HepG2 (cell line): ENCODE measurements around the gene SOX5. TPM values are rescaled to one million over a fixed set of nuclear protein-coding genes. Genes with fewer than 3 reads are reported as not detected.

Experiments used
- ATAC-seq: fragments of 200-7000 bp; cut with Tn5 transposase; 3 replicates; pipeline ENCODE4 v1.9.1; 2020; ENCODE audit warnings: mild to moderate bottlenecking, moderate library complexity
- BruUV-seq: library from RNA; stranded (reverse); fragments of 400-500 nt; replicated peaks from 2 replicates; lab custom pipeline; 2021; lab: Mats Ljungman, UMichigan
- CTCF ChIA-PET: fragments of 300-600 bp; formaldehyde crosslinking; extraction: SDS; loops from one replicate; lab custom pipeline; 2021; ENCODE audit warnings: low total read pairs, inconsistent platforms, low intra/inter-chr PET ratio; lab: Yijun Ruan, JAX
- POLR2A ChIA-PET: fragments of 350-600 bp; sonication (Branson Sonifier 250); formaldehyde crosslinking; loops from one replicate; lab custom pipeline; 2020; ENCODE audit warnings: antibody characterized with exemption, inconsistent platforms; lab: Yijun Ruan, JAX
- DNase-seq: peaks from one replicate; pipeline ENCODE4 v3.0.0-alpha.2; 2015; ENCODE audit warnings: low spot score
- FAIRE-seq: peaks from 3 replicates; lab custom pipeline; 2011; peaks lifted over from hg19 to GRCh38; lab: Jason Lieb, UNC
- H2AFZ ChIP-seq: one replicate; pipeline ENCODE4 v1.6.1; 2011; ENCODE audit warnings: low read length, inconsistent platforms
- H3K27ac ChIP-seq: fragments of 300-600 bp; 3 replicates; pipeline ENCODE4 v1.8.0; 2011; ENCODE audit warnings: mixed run types, mild to moderate bottlenecking, mixed read lengths, low read length, inconsistent platforms; ENCODE audit not compliant: insufficient read depth; ENCODE audit errors: extremely low read length
- H3K27me3 ChIP-seq, 2 experiments: fragments of 200-600 bp in 1 of 2; 2 replicates in 1 of 2; 3 replicates in 1 of 2; pipeline versions ENCODE4 v1.6.0 to v1.8.0; 2011; ENCODE audit warnings: low read length in 2 of 2, mild to moderate bottlenecking in 2 of 2, moderate library complexity in 2 of 2, inconsistent platforms in 1 of 2; ENCODE audit not compliant: insufficient read depth in 2 of 2, control insufficient read depth in 1 of 2
- H3K36me3 ChIP-seq, 2 experiments: fragments of 200-600 bp in 1 of 2; replicated peaks in 1 of 2; 2 replicates in 1 of 2; 3 replicates in 1 of 2; pipeline versions ENCODE4 v1.5.1 to v1.8.0; 2011; ENCODE audit warnings: low read length in 2 of 2, inconsistent platforms in 1 of 2; ENCODE audit not compliant: insufficient read depth in 2 of 2, control insufficient read depth in 1 of 2
- H3K4me1 ChIP-seq: 2 replicates; pipeline ENCODE4 v1.5.1; 2012; ENCODE audit warnings: low read length, inconsistent platforms; ENCODE audit not compliant: insufficient read depth
- H3K4me2 ChIP-seq: 2 replicates; pipeline ENCODE4 v1.6.0; 2011; ENCODE audit warnings: low read depth, low read length, inconsistent platforms
- H3K4me3 ChIP-seq, 3 experiments: fragments of 200-600 bp in 1 of 3; sonication (generic), shearing (Covaris generic) in 1 of 3; replicated peaks in 1 of 3; 2 replicates each; pipeline ENCODE4 v1.5.1; 2011 to 2016; ENCODE audit warnings: low read length in 3 of 3, inconsistent platforms in 2 of 3, low read depth in 2 of 3, mild to moderate bottlenecking in 2 of 3, control low read depth in 1 of 3, mixed read lengths in 1 of 3; ENCODE audit not compliant: insufficient read depth in 1 of 3
- H3K79me2 ChIP-seq: one replicate; pipeline ENCODE4 v1.6.1; 2011; ENCODE audit warnings: low read length, inconsistent platforms; ENCODE audit not compliant: insufficient read depth
- H3K9ac ChIP-seq: 2 replicates; pipeline ENCODE4 v1.6.0; 2011; ENCODE audit warnings: mild to moderate bottlenecking, low read depth, low read length, inconsistent platforms; ENCODE audit not compliant: insufficient read depth
- H3K9me3 ChIP-seq: 2 replicates; pipeline ENCODE4 v1.5.1; 2012; ENCODE audit warnings: mild to moderate bottlenecking, low read length
- H4K20me1 ChIP-seq: 2 replicates; pipeline ENCODE4 v1.6.0; 2011; ENCODE audit warnings: inconsistent platforms, mild to moderate bottlenecking, low read length, moderate library complexity; ENCODE audit not compliant: insufficient read depth
- GLI4 ChIP-seq: sonication (generic); formaldehyde crosslinking; IDR thresholded peaks from 2 replicates; pipeline ENCODE4 v1.5.1; 2020; ENCODE audit warnings: missing genetic modification reagents, mild to moderate bottlenecking, moderate library complexity, borderline replicate concordance
- TBP ChIP-seq: sonication (generic); formaldehyde crosslinking; IDR thresholded peaks from 2 replicates; pipeline ENCODE4 v1.5.0; 2020; ENCODE audit warnings: missing genetic modification reagents
- ZMAT5 ChIP-seq: sonication (generic); formaldehyde crosslinking; IDR thresholded peaks from 2 replicates; pipeline ENCODE4 v1.5.0; 2020; ENCODE audit warnings: mild to moderate bottlenecking, low read depth, missing genetic modification reagents, borderline replicate concordance
- ZNF260 ChIP-seq: sonication (generic); formaldehyde crosslinking; IDR thresholded peaks from 2 replicates; pipeline ENCODE4 v1.4.0; 2020; ENCODE audit warnings: missing genetic modification reagents, low read depth, mild to moderate bottlenecking, borderline replicate concordance
- ZNF354B ChIP-seq: sonication (generic); formaldehyde crosslinking; IDR thresholded peaks from 2 replicates; pipeline ENCODE4 v1.8.0; 2022; ENCODE audit warnings: mild to moderate bottlenecking, missing genetic modification reagents
- WGBS: methylation state at CpG from one replicate; pipeline ENCODE4 v1.1.6; 2017; ENCODE audit warnings: low lambda C conversion rate; 5-methylcytosine and 5-hydroxymethylcytosine counted together
- in situ Hi-C: cut with HindIII; loops from 2 replicates; pipeline ENCODE4 v1.10.0; 2017; ENCODE audit warnings: low pct_unique_long_range_greater_than_20kb; ENCODE audit not compliant: extremely low pct_ligation_motif_present
- intact Hi-C: fragments of 100-400 bp; cut with micrococcal nuclease; formaldehyde crosslinking; loops from one replicate; pipeline ENCODE4 v1.10.0; 2022; ENCODE audit not compliant: unreplicated experiment
- polyA plus RNA-seq, 8 experiments: library from polyadenylated mRNA; depleted of rRNA in 3 of 8; stranded (reverse) in 7 of 8; unstranded in 1 of 8; fragments of >200 nt; fragmentation: Illumina TruSeq in 4 of 8; extraction: Trizol in 4 of 8; gene quantifications; 2 replicates each; pipeline versions ENCODE4 v1.2.1 to v1.2.3, GENCODE V29; 2011 to 2016; ENCODE audit warnings: low read depth in 4 of 8, missing spikeins in 1 of 8, mixed read lengths in 1 of 8; ENCODE audit not compliant: insufficient read depth in 1 of 8
- total RNA-seq, 5 experiments: library from RNA; depleted of rRNA; stranded (reverse); fragments of >200 nt; fragmentation: Illumina TruSeq; extraction: Trizol; gene quantifications; 2 replicates each; pipeline ENCODE4 v1.2.3, GENCODE V29; 2016; ENCODE audit warnings: low read depth in 1 of 5
- TF ChIP-seq, protein P1 (sequence below): sonication (generic); formaldehyde crosslinking; IDR thresholded peaks from 2 replicates; pipeline ENCODE4 v1.4.0; 2020; ENCODE audit warnings: missing genetic modification reagents
- TF ChIP-seq, protein P2 (sequence below): IDR thresholded peaks from 2 replicates; pipeline ENCODE4 v1.6.1; 2016; ENCODE audit warnings: missing biosample characterization, missing genetic modification reagents, low read depth

The SOX5 gene
- total and polyA plus RNA-seq, 2 of the 13 experiments (the other 11 are each of a cell fraction or from before 2014, with no cell fraction given) = 18.5 to 76.4 TPM

- ChIA-PET CTCF (no interaction called here), POLR2A (no interaction called here)
- Histone ChIP-seq H3K79me2 (no peaks in the 10 kb centered on the region), H3K9ac (no peak overlapping the region), H3K4me3 (no peak overlapping the region), H3K4me1 (no peaks in the 10 kb centered on the region), H3K9me3 (no peaks in the 10 kb centered on the region), H2AFZ (no peak overlapping the region), H3K27me3 (no peaks in the 10 kb centered on the region), H3K4me2 (no peak overlapping the region), H3K36me3 (peaks cover 4 to 57% of the 10 kb centered on the region in 2 experiments), H3K27ac (no peak overlapping the region), H4K20me1 (no peaks in the 10 kb centered on the region)
- ATAC-seq (no peak), FAIRE-seq (no peak), DNase-seq (no peak)
- in situ Hi-C loops = no loop called here
- 95% methylated on average over 3 of the region's 3 CpGs for WGBS
- intact Hi-C loops = no loop called here
- no peak for TF ChIP-seq TBP (CRISPR knock-in tag)
- TF ChIP-seq, protein P1, sequence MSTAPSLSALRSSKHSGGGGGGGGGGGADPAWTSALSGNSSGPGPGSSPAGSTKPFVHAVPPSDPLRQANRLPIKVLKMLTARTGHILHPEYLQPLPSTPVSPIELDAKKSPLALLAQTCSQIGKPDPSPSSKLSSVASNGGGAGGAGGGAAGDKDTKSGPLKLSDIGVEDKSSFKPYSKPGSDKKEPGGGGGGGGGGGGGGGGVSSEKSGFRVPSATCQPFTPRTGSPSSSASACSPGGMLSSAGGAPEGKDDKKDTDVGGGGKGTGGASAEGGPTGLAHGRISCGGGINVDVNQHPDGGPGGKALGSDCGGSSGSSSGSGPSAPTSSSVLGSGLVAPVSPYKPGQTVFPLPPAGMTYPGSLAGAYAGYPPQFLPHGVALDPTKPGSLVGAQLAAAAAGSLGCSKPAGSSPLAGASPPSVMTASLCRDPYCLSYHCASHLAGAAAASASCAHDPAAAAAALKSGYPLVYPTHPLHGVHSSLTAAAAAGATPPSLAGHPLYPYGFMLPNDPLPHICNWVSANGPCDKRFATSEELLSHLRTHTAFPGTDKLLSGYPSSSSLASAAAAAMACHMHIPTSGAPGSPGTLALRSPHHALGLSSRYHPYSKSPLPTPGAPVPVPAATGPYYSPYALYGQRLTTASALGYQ (CRISPR knock-in tag) = no peak
- TF ChIP-seq, protein P2, sequence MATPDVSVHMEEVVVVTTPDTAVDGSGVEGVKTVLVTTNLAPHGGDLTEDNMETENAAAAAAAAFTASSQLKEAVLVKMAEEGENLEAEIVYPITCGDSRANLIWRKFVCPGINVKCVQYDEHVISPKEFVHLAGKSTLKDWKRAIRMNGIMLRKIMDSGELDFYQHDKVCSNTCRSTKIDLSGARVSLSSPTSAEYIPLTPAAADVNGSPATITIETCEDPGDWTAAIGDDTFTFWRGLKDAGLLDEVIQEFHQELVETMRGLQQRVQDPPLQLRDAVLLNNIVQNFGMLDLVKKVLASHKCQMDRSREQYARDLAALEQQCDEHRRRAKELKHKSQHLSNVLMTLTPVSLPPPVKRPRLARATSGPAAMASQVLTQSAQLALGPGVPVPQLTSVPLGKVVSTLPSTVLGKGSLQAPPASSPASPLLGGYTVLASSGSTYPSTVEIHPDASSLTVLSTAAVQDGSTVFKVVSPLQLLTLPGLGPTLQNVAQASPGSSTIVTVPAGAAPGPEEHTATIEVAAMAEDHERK (CRISPR knock-in tag) = no peak
- no peak for TF ChIP-seq ZNF260 (CRISPR knock-in tag)
- no peak for TF ChIP-seq GLI4
- no peak for TF ChIP-seq ZMAT5 (CRISPR knock-in tag)
- TF ChIP-seq ZNF354B (CRISPR knock-in tag) = no peak
- BruUV-seq = no TSS peak
Observed at GRCh38 chr12:23731035-23731434, 218.4 kb downstream of the SOX5 start.
